SK-N-MC (cell line): ENCODE data around the gene RASD1.

Source experiments
- EZH2 ChIP-seq: fragments of 200-600 bp; sonication (generic); IDR thresholded peaks from one replicate; pipeline ENCODE4 v1.6.1; 2017; ENCODE audit warnings: antibody characterized with exemption
- FOXP2 ChIP-seq: optimal IDR thresholded peaks from 2 replicates; pipeline ENCODE3; 2011; ENCODE audit warnings: mild to moderate bottlenecking, moderate library complexity; ENCODE audit not compliant: insufficient read depth; ENCODE audit errors: extremely low read length, control extremely low read depth
- POLR2AphosphoS5 ChIP-seq: IDR thresholded peaks from 2 replicates; pipeline ENCODE4 v1.6.1; 2012; ENCODE audit warnings: mild to moderate bottlenecking, low read depth, low read length, borderline replicate concordance

DNA sequence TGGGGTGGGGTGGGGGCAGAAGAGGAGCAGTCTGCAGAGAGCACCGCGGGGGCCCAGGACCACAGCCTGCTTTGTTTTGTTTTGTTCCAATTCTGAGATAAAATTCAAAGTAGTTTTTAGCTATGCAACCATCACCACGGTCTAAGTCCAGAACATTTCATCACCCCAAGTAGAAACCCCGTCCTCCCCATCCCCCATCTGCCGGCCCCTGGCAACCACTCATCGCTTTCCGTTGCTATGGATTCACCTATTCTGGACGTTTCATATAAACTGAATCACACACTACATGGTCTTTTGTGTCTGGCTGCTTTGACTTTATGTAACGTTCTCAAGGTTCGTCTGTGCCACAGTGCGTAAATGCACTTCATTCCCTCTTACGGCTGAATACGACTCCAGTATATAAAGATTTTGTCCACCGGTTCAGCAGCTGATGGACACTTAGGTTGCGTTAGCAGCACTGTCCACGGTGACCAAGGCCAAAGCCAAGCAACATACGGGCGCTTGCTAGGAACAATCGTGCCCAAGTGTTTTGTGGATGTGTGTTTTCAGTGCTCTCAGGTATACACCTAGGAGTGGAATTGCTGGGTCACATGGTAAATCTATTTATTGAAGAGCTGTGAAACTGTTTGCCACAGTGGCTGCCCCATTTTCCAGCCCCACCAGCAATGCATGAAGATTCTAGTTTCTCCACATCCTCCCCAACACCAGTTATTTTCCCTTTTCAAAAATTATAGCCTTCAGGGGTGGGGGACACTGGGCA, 27.7 kb upstream of the RASD1 start:
- TF ChIP-seq POLR2AphosphoS5 (no peak), EZH2 (no peak), FOXP2 (no peak)
